GM21529 (cell line): Measurements from ENCODE around the gene TOX2.

Source experiments
- ATAC-seq: cut with Tn5 transposase; IDR thresholded peaks from one replicate; pipeline ENCODE4 v1.9.1; 2021; ENCODE audit not compliant: unreplicated experiment

TOX2 gene

DNA sequence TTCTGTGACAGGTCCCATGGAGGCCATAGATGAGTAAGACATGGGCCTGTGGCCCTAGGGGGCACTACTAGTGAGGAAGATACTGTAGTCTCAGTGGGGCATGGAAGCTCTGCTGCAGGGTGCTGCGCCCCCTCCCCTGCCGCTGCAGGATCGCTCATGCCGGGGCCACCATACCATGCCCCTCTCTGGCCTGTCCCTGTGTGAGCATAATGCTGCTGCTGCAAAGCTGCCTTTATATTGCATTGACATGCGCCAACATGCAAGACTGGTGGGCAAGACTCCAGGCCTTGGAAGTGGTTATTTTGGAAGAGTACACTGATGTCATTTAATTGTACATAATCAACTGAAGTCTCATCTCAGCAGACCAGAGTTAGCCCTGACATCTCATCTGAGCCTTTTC lies 60.0 kb downstream of the TOX2 start:
- no peak for ATAC-seq

GRCh38 chr20:43975096-43975768 lies 60.6 kb downstream of the TOX2 start:
- no peak for ATAC-seq

DNA sequence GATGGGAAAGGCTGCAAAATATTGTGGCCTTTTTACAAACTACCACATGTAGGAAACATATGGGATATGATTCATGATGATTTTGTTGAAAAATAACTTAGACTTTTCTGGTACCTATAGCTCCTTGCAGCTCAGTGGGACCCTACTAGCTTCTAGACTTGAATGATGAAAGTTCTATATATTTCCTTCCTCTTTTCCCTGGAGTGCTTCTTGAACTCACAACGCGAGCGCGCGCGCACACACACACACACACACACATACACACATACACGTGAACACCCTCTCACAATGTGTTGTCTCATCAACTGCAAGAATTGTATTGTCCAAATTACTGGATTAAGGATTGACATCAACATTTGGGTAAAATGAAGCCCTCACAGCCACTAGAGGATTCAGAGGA lies 61.9 kb downstream of the TOX2 start:
- no peak for ATAC-seq

- no peak for ATAC-seq
These were observed 62.6 kb downstream of the TOX2 start for GRCh38 chr20:43977252-43977651.

- ATAC-seq, result no peak
These were observed 63.3 kb downstream of the TOX2 start for GRCh38 chr20:43977962-43978361.

- no peak for ATAC-seq
These were observed 65.0 kb downstream of the TOX2 start for GRCh38 chr20:43979576-43980105.

DNA sequence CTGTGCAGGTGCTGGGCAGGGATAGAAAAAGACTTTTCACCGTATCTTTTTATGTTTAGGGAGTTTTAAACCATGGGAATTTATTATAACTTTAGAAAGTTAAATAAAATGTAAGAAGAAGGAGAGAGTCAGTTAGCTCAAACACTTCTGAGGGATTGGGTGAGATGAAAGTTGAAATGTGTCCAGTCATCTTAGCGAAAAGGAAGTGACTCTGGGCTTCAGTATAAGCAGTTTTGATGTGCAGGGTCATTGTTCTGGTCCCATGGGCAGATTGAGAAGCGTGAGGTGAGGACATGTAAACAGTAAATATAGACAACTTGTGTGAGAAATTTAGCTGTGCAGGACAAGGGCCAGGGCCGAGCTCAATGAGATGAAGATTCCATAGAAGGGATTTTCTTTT lies 66.9 kb downstream of the TOX2 start:
- ATAC-seq, result no peak

DNA sequence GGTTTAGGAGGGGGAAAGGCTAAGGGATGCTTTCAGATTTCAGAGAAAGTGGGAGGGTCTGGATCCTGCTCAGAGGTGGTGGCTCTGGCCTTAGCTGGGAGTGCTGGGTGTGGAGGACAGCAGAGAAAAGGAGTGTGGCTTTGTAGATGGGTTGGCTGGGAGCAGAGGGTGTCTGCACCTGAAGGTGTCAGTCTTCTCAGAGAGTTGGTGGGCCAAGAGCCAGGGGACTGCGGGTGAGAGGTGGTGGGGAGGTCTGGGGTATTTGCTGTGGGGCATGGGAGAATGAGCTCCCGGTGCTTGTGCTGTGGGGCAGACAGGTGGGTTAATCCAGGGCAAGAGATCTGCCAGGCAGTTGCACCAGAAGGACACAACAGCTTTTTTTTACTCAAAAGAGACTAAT lies 67.4 kb downstream of the TOX2 start:
- no peak for ATAC-seq

- no peak for ATAC-seq
These were observed 68.2 kb downstream of the TOX2 start for GRCh38 chr20:43982886-43983285.

DNA sequence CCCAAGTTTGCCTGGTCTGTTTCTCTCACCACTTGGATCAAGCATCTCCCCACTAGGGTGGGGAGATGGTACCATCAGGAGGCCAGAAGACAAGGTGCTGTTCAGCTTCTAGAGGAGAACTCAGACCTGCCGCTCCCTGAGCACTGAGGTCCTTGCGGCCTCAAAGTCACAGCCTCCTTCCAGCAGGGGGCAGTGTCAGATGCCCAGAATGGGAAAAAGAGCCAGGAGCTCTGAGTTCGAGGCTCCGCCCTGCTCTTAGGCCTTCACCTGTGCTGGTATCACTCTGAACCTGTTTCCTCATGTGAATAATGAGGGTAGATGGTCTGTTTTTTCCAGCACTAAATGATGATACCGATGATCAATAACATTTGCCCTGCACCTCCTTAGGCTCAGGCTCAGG lies 68.7 kb downstream of the TOX2 start:
- ATAC-seq, result no peak

DNA sequence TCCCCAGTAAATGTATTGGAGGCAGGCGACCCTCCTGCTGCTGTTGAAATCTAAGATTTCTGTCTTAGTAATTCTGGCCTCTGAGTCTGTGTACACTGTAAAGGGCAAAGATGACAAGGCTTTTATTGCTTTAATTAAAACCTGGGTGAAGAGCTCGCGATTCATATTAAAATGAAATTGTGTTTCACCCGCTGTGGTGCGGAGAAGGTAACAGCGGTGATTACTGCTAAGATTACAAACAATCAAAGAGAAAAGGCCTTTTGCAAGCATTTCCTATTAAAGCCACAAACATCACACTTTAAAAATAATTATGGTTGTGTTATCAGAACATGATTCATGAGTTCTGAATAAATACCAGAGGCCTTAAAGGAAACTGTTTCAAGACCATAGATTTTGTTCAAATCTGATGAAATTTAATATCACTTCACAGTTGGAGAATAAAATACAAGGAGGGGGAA lies 69.3 kb downstream of the TOX2 start:
- ATAC-seq, result no peak

- no peak for ATAC-seq
These were observed 69.9 kb downstream of the TOX2 start for GRCh38 chr20:43984587-43984986.

GRCh38 chr20:43985121-43985520 lies 70.5 kb downstream of the TOX2 start:
- no peak for ATAC-seq

DNA sequence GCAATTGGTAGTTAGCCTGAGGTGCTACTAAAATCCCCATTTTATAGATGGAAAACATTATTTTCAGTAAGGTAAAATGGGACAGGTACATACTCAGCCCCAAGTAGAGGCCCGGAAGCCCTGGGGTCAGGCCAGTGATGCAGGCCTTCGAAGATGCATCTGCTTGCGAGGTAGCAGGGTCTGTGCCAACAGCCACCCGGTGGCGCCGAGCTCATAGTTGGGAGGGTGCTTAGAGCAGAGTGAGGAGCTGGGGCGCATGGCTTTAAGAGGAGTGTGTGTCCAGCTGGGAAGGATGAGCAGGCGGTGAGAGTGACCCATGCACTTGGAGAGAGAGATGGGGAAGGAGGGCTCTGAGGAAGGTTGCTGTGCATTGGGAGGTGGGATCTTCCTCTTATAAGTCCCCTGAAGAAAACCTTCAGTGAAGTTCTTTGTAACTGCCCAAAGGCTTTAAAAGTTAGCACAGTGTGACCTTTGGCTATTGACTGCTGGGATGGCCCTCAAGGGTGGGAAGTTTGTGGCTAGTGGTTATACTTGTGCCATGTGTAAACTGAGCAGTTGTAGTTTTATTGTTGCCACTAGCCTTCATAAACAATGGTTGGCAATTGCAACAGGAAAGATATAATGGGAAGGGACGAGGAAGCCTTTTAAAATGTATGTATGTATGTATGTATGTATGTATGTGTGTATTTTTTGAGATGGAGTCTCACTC lies 71.1 kb downstream of the TOX2 start:
- ATAC-seq, result no peak

DNA sequence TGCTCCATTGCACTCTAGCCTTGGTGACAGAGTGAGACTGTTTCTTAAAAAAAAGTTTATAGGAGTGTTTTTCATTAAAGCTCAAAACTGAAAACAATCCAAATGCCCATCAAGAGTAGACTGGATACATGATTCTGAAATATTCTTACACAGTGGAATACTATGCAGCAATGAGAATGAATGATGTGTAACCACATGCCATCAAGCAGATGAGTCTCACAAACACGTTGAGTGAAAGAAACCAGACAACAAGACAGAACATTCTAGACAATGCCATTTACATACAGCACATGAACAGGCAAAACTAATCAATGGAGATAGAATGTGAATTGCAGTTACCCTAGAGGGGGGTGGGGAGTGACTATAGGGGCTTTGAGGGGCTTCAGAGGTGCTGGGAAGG lies 72.4 kb downstream of the TOX2 start:
- ATAC-seq, result no peak

GRCh38 chr20:43987531-43987930 lies 72.9 kb downstream of the TOX2 start:
- no peak for ATAC-seq

DNA sequence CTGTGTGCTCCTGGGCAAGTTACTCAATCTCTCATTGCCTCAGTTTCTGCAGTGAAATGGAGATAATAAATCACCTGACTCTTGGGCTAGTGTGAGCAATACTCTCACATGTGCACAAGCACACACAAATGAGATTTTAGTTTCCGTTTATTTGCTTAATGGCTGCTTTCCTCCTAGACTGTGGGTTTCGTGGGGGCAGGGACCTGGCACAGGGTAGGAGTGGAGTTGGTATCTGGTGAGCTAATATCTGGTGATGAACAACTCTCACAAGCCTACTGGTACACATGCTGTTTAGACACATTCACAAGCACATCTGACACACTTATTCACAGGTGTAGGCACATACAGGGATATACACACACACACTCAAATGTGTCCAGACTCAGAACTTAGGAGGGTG lies 73.8 kb downstream of the TOX2 start:
- no peak for ATAC-seq

- no peak for ATAC-seq
These were observed 74.2 kb downstream of the TOX2 start for GRCh38 chr20:43988867-43989266.

- ATAC-seq, result no peak
These were observed 76.6 kb downstream of the TOX2 start for GRCh38 chr20:43991261-43991660.

- no peak for ATAC-seq
These were observed 77.3 kb downstream of the TOX2 start for GRCh38 chr20:43991982-43992381.

DNA sequence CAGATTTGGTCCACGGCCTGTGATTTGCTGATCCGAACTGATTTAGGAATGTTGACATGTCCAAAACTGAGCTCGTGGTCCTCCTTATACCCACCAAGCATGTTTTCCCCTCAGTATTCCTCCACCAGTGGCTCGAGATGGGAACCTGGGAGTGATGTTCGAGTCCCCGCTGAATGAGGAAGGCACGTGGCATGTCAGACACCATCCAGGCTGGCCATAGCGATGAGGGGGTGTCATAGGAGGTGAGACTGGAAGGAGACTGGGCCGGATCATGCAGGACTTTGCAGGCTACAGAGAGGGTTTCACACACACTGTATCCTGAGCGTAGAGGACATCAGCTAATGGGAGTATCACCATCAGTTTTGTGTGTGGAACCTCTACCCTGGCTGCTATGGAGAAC lies 78.2 kb downstream of the TOX2 start:
- no peak for ATAC-seq

DNA sequence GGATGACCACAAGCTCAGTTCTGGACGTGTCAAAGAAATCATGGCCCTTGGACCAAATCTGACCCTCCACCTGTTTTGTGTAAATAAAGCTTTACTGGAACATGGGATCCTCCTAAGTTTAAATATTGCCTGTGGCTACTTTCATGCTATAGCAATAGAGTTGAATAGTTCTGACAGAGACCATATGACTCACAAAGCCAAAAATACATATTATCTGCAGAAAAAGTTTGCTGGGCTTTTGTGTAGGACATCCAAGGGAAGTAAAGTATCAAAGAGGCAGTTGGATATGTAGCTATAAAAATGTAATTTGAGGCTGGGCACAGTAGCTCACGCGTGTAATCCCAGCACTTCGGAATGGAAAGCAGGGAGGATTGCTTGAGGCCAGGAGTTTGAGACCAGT lies 78.9 kb downstream of the TOX2 start:
- ATAC-seq, result no peak
